ENCODE data around the gene UBE2E2.

Gene UBE2E2

DNA sequence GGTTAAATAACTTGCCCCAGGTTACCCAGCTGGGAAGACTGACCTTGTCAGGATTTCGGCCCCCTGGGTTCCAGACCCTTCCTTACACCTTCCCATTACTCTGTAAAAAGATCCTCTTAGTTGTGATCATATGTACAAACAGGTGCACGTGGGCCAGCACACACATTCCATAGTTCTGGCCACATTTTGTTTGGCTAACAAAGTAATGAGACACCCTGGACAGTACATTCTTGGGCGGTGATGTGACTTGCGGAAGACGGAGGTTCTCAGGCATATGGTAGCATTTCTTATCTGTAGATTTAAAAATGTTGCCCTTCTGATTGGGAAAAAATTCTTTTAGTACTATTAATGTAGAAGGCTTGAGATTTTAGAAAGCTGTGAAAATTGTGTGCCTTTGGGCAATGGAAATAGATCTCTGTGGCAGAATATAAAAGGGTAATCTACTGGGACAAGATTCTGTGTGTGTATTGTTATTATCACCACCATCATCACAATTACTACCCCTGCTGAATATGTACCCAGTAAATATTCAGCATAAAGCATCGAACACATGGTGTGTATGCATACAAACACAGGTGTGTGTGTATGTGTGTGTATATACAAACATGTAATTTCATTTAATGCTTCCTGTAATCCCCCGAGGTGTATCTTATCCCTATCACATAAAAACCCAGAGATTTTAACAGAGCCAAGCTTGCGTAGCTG is 397.2 kb downstream of the UBE2E2 start:
- TF ChIP-seq, protein P1, sequence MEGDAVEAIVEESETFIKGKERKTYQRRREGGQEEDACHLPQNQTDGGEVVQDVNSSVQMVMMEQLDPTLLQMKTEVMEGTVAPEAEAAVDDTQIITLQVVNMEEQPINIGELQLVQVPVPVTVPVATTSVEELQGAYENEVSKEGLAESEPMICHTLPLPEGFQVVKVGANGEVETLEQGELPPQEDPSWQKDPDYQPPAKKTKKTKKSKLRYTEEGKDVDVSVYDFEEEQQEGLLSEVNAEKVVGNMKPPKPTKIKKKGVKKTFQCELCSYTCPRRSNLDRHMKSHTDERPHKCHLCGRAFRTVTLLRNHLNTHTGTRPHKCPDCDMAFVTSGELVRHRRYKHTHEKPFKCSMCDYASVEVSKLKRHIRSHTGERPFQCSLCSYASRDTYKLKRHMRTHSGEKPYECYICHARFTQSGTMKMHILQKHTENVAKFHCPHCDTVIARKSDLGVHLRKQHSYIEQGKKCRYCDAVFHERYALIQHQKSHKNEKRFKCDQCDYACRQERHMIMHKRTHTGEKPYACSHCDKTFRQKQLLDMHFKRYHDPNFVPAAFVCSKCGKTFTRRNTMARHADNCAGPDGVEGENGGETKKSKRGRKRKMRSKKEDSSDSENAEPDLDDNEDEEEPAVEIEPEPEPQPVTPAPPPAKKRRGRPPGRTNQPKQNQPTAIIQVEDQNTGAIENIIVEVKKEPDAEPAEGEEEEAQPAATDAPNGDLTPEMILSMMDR (IDR thresholded peaks at IDR 0.05; ENCODE audit: insufficient read depth, low read length, poor library complexity, severe bottlenecking), result no peak
- Histone ChIP-seq H3K4me3 (replicated peaks; ENCODE audit: low read depth, low read length) (no peak overlapping the region), H3K27me3 (replicated peaks; ENCODE audit: control insufficient read depth, insufficient read depth, low read length) (no peaks in the 10 kb centered on the region), H3K36me3 (ENCODE audit: control insufficient read depth, insufficient read depth, low read length) (no peaks in the 10 kb centered on the region; the same call in 1 of the 2 replicates)
- no peak for DNase-seq (ENCODE audit: extremely low read depth, insufficient read length)

DNA sequence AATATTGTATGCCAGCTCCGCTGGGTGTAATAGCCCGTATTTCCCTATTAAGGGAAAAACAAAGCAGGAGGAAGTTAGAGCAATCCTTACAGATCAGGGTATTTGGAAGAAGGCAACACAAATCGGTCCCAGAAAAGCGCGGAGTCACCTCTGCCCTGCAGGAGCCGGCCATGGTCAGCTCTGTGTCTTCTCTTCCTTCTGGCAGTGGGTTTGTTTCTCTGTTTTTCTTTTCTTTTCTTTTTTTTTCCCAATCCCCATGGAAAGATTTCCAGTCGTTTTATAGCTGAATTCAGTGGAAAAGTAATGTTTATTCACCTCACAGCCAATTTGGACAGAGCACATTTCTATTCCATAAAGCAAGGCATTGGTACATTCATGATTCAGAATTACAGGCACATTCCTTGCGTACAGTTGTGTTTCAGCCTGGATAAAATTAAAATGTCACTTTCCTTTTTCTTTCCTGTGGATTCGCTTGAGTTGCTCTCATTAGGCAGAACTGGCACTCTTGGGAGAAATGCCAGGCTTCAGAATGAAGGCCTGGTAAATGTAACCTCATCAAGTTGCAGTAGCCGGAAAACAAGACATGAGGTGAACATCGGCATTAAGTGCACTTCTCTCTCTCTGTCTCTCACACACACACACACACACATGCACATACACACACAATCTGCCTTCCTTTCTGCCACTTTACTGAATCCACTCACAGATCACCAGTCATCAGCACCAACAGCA is 398.1 kb downstream of the UBE2E2 start:
- no peak for DNase-seq (ENCODE audit: extremely low read depth, insufficient read length)
- TF ChIP-seq, protein P1 (IDR thresholded peaks at IDR 0.05; ENCODE audit: insufficient read depth, low read length, poor library complexity, severe bottlenecking), result no peak
- Histone ChIP-seq H3K27me3 (replicated peaks; ENCODE audit: control insufficient read depth, insufficient read depth, low read length) (no peaks in the 10 kb centered on the region), H3K36me3 (ENCODE audit: control insufficient read depth, insufficient read depth, low read length) (no peaks in the 10 kb centered on the region; the same call in 1 of the 2 replicates), H3K4me3 (replicated peaks; ENCODE audit: low read depth, low read length) (no peak overlapping the region)

DNA sequence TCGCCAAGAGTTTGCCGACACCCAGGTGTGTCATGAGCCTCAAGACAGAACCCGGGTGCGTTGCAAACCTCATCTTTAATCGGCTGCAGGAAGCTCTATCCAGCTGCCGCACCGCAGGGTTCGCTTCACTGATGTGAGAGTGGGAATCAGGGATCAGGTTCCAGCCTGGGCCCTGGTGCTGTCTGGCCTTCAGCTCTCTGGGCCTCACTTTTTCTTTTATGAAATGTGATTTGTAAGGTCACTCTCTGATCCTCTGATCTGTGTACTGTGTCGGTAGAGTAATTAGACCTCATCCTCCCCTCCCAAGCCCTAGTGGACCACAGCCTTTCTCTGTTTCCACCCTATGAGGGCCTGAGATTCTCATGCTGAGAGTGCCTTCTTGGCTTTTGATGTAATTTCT is 399.8 kb downstream of the UBE2E2 start:
- no peak overlapping the region for H3K4me3 ChIP-seq (replicated peaks; ENCODE audit: low read depth, low read length)
- no peak for DNase-seq (ENCODE audit: extremely low read depth, insufficient read length)
- H3K36me3 ChIP-seq (ENCODE audit: control insufficient read depth, insufficient read depth, low read length), result no peaks in the 10 kb centered on the region
- TF ChIP-seq, protein P1 (IDR thresholded peaks at IDR 0.05; ENCODE audit: insufficient read depth, low read length, poor library complexity, severe bottlenecking), result no peak
- no peaks in the 10 kb centered on the region for H3K27me3 ChIP-seq (replicated peaks; ENCODE audit: control insufficient read depth, insufficient read depth, low read length)

DNA sequence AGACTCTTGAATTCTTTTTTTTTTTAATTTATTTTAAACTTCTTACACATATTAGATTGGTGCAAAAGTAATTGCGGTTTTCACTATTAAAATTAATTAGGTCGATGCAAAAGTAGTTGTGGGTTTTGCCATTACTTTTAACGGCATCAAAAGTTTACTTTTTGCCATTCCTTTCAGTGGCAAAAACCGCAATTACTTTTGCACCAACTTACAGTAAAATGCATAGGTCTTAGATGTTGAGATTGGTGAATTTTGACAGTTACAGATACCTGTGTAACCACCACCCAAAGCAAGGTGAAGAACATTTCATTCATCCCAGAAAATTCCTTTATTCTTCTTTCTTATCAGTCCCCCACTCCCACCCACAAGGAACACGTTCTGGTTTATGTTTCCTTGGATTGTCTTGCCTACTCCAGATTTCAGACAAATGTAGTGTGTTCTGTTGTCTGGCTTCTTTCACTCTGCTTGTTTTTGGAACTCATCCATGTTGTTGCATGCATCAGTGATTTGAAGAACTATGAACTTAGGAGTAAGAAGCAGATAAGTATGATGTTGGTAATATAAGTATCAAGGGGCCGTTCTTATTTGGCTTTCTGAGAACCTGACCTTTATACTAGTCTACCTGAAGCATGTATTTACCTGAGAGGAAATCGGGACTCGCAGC is 404.2 kb downstream of the UBE2E2 start:
- TF ChIP-seq, protein P1 (IDR thresholded peaks at IDR 0.05; ENCODE audit: insufficient read depth, low read length, poor library complexity, severe bottlenecking), result no peak
- Histone ChIP-seq H3K4me3 (replicated peaks; ENCODE audit: low read depth, low read length) (no peak overlapping the region), H3K36me3 (ENCODE audit: control insufficient read depth, insufficient read depth, low read length) (no peaks in the 10 kb centered on the region), H3K27me3 (replicated peaks; ENCODE audit: control insufficient read depth, insufficient read depth, low read length) (no peaks in the 10 kb centered on the region)
- no peak for DNase-seq (ENCODE audit: extremely low read depth, insufficient read length)

- no peak for DNase-seq (ENCODE audit: extremely low read depth, insufficient read length)
Measured at GRCh38 chr3:23608650-23609049, 405.5 kb downstream of the UBE2E2 start.

More at GRCh38 chr3:23608650-23609049, 405.5 kb downstream of the UBE2E2 start:
- H3K4me3 ChIP-seq (replicated peaks; ENCODE audit: low read depth, low read length), result no peak overlapping the region
- no peaks in the 10 kb centered on the region for H3K36me3 ChIP-seq (ENCODE audit: control insufficient read depth, insufficient read depth, low read length)
- H3K27me3 ChIP-seq (replicated peaks; ENCODE audit: control insufficient read depth, insufficient read depth, low read length), result no peaks in the 10 kb centered on the region
- TF ChIP-seq, protein P1 (IDR thresholded peaks at IDR 0.05; ENCODE audit: insufficient read depth, low read length, poor library complexity, severe bottlenecking), result no peak

Measured in GM06990 (cell line).